ENCODE data around the gene GJD2.

DNA sequence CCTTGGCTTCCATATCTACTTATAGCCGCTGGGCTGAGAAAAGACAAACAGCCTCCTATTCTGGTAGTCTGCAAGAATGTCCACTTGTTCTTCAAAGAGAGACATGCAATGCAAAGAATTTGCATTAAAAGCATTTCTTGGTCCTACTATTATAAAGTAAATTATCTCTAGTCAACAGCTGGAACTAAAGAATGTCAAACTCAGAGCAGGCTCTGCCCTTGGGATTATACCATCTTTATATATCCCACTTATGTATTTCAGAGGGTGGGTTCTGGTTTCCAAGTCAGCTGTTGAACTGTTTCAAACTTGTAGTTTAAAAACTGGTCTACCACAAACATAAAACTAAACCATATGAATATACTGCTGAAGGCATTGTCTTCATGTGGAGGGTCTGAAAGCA, 47.6 kb upstream of the GJD2 start:
- TF ChIP-seq, protein P1, sequence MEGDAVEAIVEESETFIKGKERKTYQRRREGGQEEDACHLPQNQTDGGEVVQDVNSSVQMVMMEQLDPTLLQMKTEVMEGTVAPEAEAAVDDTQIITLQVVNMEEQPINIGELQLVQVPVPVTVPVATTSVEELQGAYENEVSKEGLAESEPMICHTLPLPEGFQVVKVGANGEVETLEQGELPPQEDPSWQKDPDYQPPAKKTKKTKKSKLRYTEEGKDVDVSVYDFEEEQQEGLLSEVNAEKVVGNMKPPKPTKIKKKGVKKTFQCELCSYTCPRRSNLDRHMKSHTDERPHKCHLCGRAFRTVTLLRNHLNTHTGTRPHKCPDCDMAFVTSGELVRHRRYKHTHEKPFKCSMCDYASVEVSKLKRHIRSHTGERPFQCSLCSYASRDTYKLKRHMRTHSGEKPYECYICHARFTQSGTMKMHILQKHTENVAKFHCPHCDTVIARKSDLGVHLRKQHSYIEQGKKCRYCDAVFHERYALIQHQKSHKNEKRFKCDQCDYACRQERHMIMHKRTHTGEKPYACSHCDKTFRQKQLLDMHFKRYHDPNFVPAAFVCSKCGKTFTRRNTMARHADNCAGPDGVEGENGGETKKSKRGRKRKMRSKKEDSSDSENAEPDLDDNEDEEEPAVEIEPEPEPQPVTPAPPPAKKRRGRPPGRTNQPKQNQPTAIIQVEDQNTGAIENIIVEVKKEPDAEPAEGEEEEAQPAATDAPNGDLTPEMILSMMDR (IDR thresholded peaks at IDR 0.05) = no peak
- no peak for TF ChIP-seq POLR2A (IDR thresholded peaks at IDR 0.05)
